ENCODE data around the gene C19orf33. TPM values are rescaled to one million over a fixed set of nuclear protein-coding genes. Genes with fewer than 3 reads are reported as not detected.

Gene C19orf33
- total RNA-seq, 1 experiment from 2014 or later, result 135 TPM

DNA sequence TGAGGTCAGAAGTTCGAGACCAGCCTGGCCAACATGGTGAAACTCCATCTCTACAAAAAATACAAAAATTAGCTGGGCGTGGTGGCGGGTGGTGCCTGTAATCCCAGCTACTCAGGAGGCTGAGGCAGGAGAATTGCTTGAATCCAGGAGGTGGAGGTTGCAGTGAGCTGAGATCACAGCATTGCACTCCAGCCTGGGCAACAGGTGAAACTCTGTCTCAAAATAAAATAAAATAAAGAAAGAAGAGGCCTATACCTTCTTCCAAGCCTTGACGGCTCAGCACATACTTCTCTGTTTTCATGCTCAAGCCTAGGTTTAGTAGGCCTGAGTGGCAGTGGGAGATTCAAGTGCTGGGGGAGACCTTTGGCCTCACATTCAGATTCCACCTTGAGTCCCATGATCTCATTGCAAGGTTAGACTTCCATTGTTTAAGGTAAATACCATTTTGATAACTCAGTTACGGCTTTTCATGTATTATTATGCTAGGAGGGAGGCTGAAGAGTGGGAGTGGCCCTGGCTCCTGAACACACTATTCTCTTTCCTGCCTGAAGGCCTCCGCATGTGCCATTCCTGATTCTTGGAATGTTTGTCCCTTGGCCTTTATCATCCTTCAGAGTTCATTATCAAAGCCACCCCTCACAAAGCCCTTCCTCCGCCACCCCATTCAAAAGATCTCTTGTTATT lies 41.3 kb upstream of the C19orf33 start:
- Histone ChIP-seq H3K27me3 (ENCODE audit: insufficient read depth, low read length) (no peaks in the 10 kb centered on the region), H3K79me2 (ENCODE audit: insufficient read depth, low read length) (peaks cover 33% of the 10 kb centered on the region), H2AFZ (ENCODE audit: low read depth, low read length, poor library complexity, severe bottlenecking) (no peak overlapping the region), H3K9me3 (ENCODE audit: control insufficient read depth in 1 of 2, insufficient read depth in 1 of 2, low read depth in 1 of 2, low read length in 2 of 2) (no peaks in the 10 kb centered on the region), H4K20me1 (ENCODE audit: insufficient read depth) (no peaks in the 10 kb centered on the region; the same call in 1 of the 2 replicates), H3K4me3 (replicated peaks in 1 of 2; ENCODE audit: low read depth in 1 of 2, low read length in 2 of 2) (no peak overlapping the region), H3K9me2 (ENCODE audit: insufficient read depth) (no peaks in the 10 kb centered on the region), H3K36me3 (ENCODE audit: control insufficient read depth in 1 of 2, insufficient read depth in 2 of 2, low read length in 2 of 2) (no peaks in the 10 kb centered on the region; a peak in 1 of 4 replicates), H3K4me2 (ENCODE audit: low read length) (peak overlapping the region; percentile 90; the same call in 1 of the 2 replicates), H3K27ac (ENCODE audit: low read depth, low read length) (no peak overlapping the region), H3K4me1 (ENCODE audit: control insufficient read depth in 1 of 2, insufficient read depth in 2 of 2, low read length in 2 of 2) (peaks cover 33 to 46% of the 10 kb centered on the region in 2 experiments), H3K9ac (ENCODE audit: low read length) (no peak overlapping the region)
- intact Hi-C loops (cut with micrococcal nuclease), result no loop called here
- ChIA-PET RAD21 (ENCODE audit: low non-redundant PET in 1 of 2, low total read pairs in 2 of 2, uncharacterized antibody in 2 of 2, unreplicated experiment in 2 of 2) (interaction anchor here (0.7 kb wide), 2 partner anchors 32 to 147 kb away, joined by 3 to 6 read pairs; no protein-coding TSS in a partner anchor), CTCF (no interaction called here), POLR2A (interaction anchor here (1.5 to 2.9 kb wide), 2 partner anchors 36 to 42 kb away, joined by 6 to 15 read pairs; partner anchors contain the start of gene C19orf33)
- ATAC-seq, result no peak
- TF ChIP-seq YY1 (IDR thresholded peaks at IDR 0.05; ENCODE audit: extremely low read depth, insufficient replicate concordance, low read depth, low read length) (no peak), JUND (IDR thresholded peaks at IDR 0.05) (no peak), EZH2phosphoT487 (IDR thresholded peaks at IDR 0.05; ENCODE audit: borderline replicate concordance) (no peak), TCF7L2 (IDR thresholded peaks at IDR 0.05; ENCODE audit: borderline replicate concordance, extremely low read depth, insufficient read depth, insufficient read length) (no peak), ELF1 (IDR thresholded peaks at IDR 0.05; ENCODE audit: borderline replicate concordance, low read depth) (no peak), POLR2AphosphoS5 (IDR thresholded peaks at IDR 0.05; ENCODE audit: low read depth, low read length) (no peak), ZNF274 (IDR thresholded peaks at IDR 0.05; ENCODE audit: low read depth, low read length) (no peak), POLR2A (IDR thresholded peaks at IDR 0.05; ENCODE audit: borderline replicate concordance, extremely low read depth, insufficient read depth, insufficient read length) (no peak), ZFX (IDR thresholded peaks at IDR 0.05) (no peak), CEBPB (IDR thresholded peaks at IDR 0.05; ENCODE audit: low read depth) (no peak), EGR1 (IDR thresholded peaks at IDR 0.05; ENCODE audit: low read depth) (no peak), SIN3A (IDR thresholded peaks at IDR 0.05; ENCODE audit: low read depth) (no peak), EZH2 (IDR thresholded peaks at IDR 0.05) (no peak), CBX3 (IDR thresholded peaks at IDR 0.05; ENCODE audit: low read depth) (no peak), FOSL1 (IDR thresholded peaks at IDR 0.05; ENCODE audit: low read depth) (no peak), RAD21 (IDR thresholded peaks at IDR 0.05; ENCODE audit: low read depth) (no peak)
- TF ChIP-seq, protein P1, sequence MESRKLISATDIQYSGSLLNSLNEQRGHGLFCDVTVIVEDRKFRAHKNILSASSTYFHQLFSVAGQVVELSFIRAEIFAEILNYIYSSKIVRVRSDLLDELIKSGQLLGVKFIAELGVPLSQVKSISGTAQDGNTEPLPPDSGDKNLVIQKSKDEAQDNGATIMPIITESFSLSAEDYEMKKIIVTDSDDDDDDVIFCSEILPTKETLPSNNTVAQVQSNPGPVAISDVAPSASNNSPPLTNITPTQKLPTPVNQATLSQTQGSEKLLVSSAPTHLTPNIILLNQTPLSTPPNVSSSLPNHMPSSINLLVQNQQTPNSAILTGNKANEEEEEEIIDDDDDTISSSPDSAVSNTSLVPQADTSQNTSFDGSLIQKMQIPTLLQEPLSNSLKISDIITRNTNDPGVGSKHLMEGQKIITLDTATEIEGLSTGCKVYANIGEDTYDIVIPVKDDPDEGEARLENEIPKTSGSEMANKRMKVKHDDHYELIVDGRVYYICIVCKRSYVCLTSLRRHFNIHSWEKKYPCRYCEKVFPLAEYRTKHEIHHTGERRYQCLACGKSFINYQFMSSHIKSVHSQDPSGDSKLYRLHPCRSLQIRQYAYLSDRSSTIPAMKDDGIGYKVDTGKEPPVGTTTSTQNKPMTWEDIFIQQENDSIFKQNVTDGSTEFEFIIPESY (IDR thresholded peaks at IDR 0.05; ENCODE audit: extremely low read depth, insufficient replicate concordance, low read length), result no peak
- TF ChIP-seq, protein P2, sequence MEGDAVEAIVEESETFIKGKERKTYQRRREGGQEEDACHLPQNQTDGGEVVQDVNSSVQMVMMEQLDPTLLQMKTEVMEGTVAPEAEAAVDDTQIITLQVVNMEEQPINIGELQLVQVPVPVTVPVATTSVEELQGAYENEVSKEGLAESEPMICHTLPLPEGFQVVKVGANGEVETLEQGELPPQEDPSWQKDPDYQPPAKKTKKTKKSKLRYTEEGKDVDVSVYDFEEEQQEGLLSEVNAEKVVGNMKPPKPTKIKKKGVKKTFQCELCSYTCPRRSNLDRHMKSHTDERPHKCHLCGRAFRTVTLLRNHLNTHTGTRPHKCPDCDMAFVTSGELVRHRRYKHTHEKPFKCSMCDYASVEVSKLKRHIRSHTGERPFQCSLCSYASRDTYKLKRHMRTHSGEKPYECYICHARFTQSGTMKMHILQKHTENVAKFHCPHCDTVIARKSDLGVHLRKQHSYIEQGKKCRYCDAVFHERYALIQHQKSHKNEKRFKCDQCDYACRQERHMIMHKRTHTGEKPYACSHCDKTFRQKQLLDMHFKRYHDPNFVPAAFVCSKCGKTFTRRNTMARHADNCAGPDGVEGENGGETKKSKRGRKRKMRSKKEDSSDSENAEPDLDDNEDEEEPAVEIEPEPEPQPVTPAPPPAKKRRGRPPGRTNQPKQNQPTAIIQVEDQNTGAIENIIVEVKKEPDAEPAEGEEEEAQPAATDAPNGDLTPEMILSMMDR (IDR thresholded peaks at IDR 0.05 in 2 of 3, conservative IDR thresholded peaks at IDR 0.05 in 1 of 3; ENCODE audit: borderline replicate concordance in 1 of 3, insufficient read depth in 1 of 3, low read depth in 2 of 3, low read length in 2 of 3), result no peak
- TF ChIP-seq, protein P3, sequence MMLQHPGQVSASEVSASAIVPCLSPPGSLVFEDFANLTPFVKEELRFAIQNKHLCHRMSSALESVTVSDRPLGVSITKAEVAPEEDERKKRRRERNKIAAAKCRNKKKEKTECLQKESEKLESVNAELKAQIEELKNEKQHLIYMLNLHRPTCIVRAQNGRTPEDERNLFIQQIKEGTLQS (IDR thresholded peaks at IDR 0.05), result no peak
- DNase-seq (ENCODE audit: low read depth, low spot score), result no peak
- BruUV-seq (replicated peaks), result no TSS peak
